Caki2 (cell line): ENCODE measurements around the gene TRIM65. TPM values are rescaled to one million over a fixed set of nuclear protein-coding genes. Genes with fewer than 3 reads are reported as not detected.

Experiments used
- DNase-seq: peaks from one replicate; pipeline ENCODE4 v3.0.0-alpha.2; 2015; ENCODE audit warnings: low read depth
- in situ Hi-C: cut with HindIII; loops from 2 replicates; pipeline ENCODE4 v1.10.0; 2016; ENCODE audit warnings: low sequenced_read_pairs, low pct_unique_long_range_greater_than_20kb, mixed read lengths
- total RNA-seq: library from RNA; depleted of rRNA; stranded (reverse); fragments of >200 nt; shearing (Covaris generic); gene quantifications from 2 replicates; pipeline ENCODE4 v1.2.3, GENCODE V29; 2014; ENCODE audit warnings: low replicate concordance

TRIM65 gene
- total RNA-seq, 1 experiment from 2014 or later, result 44.3 TPM

DNA sequence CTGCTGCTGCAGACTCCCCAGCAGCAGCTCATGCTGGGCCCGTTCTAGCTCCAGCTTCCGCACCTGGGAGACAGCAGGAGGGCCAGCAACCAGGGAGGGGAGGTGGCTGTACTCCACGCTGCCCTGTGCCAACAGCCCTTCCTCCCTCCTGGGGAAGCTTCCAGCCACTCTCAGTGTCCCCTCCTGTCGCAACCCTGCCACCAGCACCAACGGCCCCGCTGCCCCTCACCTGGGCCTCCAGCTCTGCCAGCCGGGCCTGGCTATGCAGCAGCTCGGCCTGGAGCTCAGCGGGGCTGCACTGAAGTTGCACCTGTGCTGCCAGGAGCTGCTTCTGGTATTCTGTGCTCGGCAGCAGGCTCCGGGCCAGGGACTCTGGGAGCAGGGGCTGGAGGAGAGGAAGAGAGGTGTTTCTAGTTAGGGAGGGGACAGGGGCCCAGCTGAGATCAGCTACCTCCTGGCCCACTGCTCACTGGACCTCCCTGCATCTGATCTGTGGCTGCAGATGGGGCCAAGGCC lies 23.4 kb upstream of the TRIM65 start:
- in situ Hi-C loops, result no loop called here
- DNase-seq, result no peak

DNA sequence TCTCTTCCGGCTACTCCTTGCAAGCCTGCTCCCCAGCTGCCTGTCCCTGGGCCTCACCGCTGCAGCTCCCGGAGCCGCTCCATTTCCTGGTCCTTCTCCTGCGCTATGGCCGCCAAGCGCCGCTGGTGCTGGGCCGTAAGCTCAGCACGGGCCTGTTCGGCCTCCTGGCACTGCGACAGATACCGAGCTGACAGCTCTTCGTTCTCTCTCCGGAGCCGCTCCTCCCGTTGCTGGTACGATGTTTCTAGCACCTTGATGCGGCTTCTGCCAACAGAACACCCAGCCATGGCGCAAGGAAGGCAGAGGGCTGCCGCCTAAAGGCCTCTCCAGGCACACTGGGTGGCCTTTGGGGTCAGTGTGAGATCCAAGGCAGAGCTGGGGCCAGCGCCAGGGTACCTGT lies 22.9 kb upstream of the TRIM65 start:
- in situ Hi-C loops, result no loop called here
- DNase-seq, result no peak

DNA sequence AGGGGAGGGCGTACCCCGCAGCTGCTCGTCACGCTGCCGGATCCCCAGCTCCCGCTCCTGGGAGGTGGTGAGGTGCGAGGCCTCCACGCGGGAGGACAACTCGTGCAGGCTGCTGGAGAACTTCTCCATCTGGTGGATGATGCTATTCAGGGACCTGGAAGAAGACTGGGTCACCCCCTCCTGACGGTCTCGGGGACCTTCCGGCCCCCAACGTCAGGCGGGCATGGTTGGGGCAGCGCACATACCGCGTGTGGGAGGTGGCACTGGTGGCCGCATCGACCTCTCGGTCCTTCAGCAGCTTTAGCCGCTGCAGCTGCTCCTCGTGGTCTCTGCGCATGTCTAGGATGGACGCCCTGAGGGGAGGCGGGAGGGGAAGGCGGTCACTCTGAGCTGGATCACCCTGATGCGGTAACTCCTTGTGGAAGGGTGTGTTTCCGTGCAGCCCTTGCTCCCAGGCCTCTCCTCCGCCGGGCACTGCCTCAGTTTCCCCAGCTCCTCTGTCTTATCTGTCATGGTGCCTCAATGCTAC lies 21.2 kb upstream of the TRIM65 start:
- in situ Hi-C loops, result no loop called here
- no peak for DNase-seq

DNA sequence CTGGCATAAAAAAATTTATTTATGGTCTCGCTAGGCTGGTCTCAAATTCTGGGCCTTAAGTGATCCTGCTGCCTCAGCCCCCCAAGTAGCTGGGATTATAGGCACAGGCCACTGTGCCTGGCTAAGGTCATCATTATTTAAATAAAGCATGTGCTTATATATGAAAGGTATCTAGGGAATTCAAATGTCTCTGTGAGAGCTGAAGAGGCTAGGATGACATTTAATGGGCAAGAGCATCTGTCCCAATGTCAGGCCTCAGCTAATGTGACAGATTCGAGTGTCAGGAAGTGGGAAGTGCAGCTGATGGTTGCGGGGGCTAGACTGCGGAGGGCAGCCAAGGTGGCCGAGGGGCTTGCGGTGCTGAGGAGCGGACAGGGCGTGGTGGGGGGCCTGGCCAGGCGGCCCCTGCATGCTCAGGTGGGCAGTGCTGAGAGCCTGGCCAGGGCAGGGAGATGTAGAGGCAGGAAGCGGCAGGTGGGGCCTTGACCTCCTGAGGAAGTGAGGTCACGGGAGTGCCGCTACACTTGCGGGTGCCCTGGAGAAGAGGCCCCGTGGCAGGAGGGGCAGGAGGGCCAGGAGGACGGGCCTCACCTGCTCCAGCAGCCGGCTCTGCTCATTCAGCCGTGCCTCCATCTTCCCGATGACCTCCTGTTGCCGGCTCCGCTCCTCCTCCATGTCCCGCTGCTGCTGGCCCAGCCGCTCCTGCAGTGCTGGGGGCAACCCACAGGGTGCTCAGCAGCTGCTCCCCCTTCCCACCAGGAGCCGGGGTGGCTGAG lies 20.6 kb upstream of the TRIM65 start:
- DNase-seq, result no peak
- in situ Hi-C loops, result no loop called here

DNA sequence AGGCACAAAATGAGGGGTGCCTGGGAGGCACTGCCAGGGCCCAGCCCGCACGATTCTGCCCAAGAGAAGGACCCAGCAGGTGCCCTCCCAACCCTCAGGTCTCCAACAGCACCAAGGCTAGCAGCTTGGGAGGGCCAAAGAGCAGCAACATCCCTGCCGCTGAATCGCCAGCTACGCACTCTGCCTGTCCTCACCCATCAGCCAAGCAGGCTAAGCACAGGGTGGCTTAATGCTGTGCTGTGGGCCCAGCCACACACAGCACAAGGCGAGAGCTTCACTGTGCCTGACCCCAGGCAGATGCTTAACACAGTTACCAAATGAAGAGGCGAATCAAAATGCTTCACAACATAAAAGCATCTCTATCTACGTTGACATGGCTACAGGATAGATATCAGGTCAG lies 18.5 kb upstream of the TRIM65 start:
- no peak for DNase-seq
- in situ Hi-C loops, result no loop called here

DNA sequence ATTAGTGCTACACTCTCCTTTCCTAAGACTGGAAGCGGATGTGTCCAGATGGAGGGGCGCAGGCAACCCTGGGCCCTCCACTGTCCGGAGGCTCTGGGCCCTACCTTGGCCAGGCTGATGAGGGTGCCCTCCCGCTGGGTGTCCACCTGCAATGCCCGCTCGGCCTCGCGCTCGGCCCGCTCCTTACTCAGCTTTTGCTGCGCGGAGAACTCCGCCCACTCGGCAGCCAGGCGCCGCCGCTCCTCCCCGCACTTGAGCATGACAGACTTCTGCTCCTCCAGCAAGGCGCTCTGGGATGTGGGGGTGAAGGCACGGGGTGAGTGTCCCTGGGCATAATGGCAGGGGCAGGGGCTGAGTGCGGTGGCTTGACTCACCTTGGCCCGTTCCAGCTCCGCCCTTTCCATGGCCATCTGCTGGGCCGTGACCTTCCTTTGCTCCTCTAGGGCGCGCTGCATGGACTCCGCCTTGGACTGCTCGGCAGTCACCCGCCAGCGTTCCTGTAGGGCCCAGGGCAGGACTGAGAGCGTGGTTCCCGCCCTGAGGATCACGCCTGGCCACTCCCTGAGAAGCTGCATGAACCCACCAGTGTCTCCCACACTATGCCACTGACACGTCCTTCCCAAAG lies 18.0 kb upstream of the TRIM65 start:
- in situ Hi-C loops, result no loop called here
- no peak for DNase-seq

DNA sequence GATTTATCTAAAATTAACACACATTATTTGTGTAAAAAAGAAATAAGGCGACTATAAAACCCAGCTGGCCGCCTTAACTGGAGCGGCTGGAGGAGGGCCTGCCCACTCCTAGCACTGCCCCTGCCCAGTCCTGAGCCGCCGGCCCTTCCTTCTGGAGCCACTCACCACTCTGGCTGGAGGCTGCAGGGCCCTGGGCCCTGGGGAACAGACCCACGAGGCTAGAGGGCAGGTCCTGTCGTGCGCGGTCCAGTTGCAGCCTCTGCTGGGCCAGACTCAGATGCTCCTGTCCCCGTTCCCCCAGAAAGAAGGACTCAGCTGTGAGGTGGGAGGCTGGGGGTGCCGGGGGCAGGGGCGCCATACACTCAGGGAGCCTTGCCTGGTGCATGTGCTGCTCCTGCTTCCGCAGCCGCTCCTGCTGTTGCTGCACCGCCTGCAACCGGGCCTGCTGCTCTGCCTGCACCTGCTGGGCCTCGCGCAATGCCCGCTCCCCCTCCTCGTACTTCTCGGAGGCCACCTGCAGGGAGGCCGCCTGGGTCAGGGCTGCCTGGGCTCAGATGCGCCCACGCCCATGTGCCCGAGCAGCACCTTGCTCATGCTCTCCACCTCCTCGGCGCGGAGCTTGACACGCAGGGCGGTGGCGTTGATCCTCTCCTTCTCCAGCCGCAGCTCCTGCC lies 16.9 kb upstream of the TRIM65 start:
- in situ Hi-C loops, result no loop called here
- DNase-seq, result no peak

DNA sequence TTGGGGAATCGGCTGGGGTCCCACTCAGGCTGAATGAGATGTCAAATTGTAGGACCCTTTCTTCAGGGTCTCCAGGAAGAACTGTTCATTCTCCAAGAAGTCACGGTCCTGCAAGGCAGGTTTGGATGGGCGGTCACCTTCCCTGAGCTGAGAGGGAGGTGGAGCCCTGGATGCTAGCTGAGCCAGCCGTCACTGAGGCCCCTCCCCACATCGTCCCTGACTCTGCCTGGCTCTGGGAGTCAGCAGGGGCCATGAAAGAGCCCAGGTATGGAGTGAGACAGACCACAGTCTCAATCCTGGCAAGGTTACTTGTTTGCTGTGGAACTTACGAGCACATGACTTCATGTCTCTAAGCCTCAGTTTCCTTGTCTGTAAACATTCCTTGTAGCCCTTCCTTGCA lies 13.9 kb upstream of the TRIM65 start:
- in situ Hi-C loops, result no loop called here
- DNase-seq, result no peak

DNA sequence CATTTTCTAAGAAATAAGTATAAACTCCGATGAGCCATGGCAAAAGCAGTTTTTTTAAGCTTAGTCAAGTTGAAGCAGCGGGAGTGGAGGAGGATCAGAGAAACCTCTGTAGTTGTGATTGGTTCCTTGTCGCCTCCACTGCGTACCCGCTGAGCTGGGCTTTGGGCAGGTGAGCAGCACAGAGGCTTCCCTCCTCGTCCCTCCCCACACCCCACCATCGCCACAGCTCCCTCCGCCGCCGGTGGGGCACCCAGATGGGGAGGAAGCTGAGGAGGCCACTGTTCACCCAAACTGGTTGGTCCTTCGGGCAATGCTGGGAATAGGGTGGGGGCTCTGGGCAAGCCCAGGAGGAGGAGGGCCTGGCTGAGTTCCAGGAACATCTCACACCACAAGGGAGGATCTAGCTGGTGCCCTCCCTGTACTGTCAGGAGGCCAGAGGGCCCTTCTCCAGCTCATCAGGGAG lies 13.1 kb upstream of the TRIM65 start:
- in situ Hi-C loops, result no loop called here
- no peak for DNase-seq

DNA sequence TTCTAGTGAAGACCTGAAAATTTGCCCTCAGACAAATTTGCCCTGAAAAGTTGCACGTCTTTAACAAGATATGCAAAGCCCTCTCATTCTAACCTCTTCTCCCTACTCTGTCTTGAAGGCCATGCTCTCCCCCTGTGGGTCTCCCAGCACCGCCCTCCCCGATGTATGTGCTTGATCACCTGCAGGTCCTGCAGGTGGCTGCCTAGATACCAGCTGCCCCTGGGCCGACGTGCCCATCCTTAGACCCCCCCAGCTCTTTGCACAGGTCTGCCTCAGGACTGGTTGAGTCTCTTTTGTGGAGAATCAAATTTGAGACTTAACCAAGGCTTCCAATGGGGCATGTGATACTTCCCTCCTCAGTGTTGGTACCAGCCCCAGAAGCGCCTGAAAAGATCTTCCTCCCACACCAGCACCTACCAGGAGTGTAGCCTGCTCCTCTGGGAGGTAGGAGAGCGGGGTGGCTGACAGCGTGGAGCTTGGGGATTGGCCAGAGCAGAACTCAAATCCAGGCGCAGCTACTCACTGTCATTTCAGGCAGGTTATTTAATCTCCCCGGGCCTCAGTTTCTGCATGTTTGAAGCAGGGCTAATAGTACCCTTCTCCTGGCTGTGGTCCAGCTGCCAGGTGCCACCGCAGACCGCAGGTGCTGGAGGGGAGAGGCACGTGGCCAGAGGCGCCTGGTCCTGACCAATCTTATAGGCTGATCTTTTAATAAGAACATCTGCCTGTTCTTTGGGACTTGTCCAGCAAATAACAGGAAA lies 12.5 kb upstream of the TRIM65 start:
- DNase-seq, result no peak
- in situ Hi-C loops, result no loop called here

DNA sequence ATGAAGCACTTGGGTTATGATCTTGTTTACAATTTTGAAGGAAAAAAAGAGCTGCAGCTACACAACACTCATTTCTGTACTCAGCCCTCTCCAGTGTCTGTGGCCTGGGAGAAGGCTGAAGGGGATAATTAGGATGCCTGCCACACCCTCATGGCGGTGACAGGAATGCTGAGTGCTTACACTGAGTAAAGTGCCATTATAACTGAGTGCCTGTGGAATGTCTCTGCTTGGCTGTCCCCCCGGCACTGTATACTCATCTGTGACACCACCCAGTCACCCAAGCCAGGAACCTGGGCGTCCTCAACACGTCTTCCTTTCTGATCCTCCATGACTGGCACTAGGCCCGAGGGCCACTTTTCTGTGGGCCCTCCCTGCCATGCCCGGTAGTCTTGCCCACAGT lies 11.4 kb upstream of the TRIM65 start:
- peak; percentile 39 for DNase-seq
- in situ Hi-C loops, result no loop called here

DNA sequence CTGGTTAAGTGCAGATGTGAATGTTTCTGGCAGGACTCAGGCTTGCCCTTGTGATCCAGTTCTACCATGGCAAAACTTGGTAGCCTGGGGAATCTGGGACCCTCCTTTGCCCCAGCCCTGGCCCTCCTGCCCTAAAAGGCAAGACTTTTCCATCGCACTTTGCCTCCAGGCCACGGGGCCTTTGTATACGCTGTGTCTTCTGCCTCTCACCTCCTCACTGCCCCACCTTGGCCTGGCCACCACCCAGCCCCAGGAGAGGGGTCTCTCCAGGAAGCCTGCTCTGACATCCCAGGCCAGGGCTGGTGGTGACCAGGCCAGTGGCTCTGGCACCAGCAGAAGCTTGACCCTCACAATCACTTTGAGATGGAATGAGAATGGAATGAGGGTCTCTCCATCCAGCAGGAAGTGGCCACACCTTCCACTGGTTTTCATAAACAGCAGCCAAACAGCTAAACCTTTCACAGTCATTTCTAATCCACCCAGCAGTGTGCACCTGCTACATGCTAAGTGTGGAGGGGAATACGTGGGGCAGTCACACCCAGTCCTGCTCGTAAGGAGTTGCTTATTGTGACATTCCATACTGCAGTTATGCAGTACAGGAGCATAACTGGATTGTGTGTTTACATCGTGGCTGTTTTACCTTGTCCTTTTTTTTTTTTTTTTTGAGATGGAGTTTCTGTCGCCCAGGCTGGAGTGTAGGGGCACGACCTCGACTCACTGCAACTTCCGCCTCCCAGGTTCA lies 9.6 kb upstream of the TRIM65 start:
- no peak for DNase-seq
- in situ Hi-C loops, result no loop called here

DNA sequence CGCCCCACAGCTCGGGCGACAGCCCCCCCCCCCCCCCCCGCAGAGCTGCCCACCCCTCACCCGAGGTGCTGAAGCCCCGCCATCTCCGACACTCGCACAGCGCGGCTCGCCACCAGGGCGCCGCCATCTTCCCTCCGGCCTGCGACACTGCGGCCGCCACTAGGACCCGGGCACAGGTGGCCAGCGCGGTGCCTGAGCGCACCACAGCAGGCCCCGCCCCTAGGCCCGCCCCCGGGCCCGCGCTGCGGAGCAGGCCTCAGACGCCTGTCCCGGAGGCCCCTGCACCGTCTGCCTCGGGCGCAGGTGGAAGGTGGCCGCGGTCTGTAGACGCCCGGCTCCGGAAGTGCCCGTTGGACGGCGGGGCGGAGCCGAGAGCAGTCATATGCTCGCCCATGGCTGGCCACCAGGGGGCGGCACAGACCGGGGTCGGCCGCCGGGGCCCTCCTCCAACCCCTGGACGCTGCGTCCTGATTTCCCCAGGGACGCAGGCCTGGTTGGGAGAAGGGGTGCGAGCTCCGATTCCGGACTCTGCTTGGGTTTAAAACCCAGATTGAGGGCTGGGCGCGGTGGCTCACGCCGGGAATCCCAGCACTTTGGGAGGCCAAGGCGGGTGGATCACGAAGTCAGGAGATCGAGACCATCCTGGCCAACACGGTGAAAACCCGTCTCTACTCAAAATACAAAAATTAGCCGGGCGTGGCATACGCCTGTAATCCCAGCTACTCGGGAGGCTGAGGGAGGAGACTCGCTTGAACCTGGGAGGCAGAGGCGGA lies 8.2 kb upstream of the TRIM65 start, which contains the start of gene MRPL38:
TSS of gene MRPL38 (minus strand) at position 136 of the 773 bp plus-strand sequence. CDS start at position 127, 9 bp downstream.
- in situ Hi-C loops, result no loop called here

DNA sequence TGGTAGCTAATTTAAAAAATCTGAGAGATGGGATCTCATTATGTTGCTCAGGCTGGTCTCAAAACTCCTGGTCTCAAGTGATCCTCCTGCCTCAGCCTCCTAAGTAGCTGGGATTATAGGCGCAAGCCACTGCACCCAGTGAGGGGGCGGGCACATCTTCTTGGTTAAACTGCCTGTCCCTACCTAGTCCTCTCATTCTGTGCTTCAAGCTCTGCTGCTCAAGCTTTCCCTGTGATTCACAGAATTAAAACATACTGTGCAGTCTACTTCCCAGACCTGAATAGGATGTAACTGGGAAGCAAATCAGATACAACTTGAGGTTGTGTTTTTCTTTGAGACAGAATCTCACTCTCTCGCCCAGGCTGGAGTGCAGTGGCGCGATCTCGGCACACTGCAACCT lies 5.7 kb upstream of the TRIM65 start:
- DNase-seq, result peak; percentile 76
- in situ Hi-C loops, result no loop called here

More for the DNA sequence above, 8.2 kb upstream of the TRIM65 start, which contains the start of gene MRPL38:
- peak; percentile 98 for DNase-seq

DNA sequence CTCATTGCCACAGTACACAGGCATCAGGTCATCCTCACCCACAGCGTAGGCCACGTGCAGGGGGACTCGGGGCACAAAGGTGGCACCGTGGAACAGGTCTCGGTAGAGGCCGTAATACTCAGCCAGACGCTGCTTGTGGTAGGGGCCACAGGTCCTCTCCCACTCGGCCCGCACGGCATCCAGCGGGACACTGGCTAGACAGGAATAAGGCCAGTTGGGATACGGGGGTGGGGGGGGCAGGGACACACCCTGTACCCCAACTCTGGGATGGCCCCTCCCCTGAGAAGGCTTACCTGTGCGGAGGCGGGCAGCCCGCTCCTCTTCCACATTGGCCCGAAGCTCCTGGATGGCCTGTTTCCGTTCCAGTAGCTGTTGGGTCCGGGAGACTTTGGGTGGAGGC lies 5.0 kb upstream of the TRIM65 start:
- no peak for DNase-seq
- in situ Hi-C loops, result no loop called here

DNA sequence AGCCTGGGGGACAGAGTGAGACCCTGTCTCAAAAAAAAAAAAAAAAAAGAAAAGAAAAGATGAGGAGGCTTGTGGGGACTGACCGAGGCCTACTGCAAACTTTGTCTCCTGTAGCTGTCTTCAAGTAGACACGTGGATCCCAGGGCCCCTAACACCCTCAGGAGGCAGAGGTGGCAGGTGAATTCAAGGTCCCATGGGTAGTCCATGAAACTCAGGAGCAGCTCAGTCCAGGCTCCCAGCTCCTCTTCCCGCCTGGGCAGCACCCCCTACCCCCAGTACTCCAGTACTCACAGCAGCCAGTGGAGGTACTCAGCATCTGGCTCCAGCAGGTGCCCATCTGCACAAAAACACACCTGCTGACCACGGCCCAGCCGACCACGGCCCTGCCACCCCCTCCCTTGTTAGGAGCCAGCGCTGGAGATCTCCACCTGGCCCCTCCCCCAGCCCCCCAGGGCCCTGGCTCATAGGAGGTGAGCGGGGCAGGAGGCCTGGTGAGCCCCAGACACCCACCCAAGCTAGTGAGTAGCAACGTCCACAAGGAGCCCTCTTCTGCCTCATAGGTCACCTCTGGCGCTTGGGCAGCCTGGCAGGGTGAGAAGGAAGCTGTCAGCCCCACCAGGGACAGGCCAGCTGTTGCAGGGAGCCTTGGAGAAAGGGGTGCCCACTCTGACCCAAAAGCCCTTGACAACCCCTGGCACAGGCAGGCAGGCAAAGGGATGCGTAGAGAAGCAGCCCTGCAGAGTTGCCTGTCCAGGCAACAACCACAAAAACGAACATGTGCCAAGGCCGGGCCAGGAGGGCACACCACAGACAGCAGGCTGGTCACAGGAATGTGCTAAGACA lies 4.2 kb upstream of the TRIM65 start:
- in situ Hi-C loops, result no loop called here
- DNase-seq, result no peak
